ENCODE measurements around the gene HERPUD1.
"Not testable (repeated sequence)": the region's sequence is repeated elsewhere in the genome, so short reads cannot be mapped to it uniquely, and the experiment has no call there.

HERPUD1 gene

GRCh38 chr16:56964243-56965148, 32.6 kb downstream of the HERPUD1 start:
- peak; percentile 37 for DNase-seq

DNA sequence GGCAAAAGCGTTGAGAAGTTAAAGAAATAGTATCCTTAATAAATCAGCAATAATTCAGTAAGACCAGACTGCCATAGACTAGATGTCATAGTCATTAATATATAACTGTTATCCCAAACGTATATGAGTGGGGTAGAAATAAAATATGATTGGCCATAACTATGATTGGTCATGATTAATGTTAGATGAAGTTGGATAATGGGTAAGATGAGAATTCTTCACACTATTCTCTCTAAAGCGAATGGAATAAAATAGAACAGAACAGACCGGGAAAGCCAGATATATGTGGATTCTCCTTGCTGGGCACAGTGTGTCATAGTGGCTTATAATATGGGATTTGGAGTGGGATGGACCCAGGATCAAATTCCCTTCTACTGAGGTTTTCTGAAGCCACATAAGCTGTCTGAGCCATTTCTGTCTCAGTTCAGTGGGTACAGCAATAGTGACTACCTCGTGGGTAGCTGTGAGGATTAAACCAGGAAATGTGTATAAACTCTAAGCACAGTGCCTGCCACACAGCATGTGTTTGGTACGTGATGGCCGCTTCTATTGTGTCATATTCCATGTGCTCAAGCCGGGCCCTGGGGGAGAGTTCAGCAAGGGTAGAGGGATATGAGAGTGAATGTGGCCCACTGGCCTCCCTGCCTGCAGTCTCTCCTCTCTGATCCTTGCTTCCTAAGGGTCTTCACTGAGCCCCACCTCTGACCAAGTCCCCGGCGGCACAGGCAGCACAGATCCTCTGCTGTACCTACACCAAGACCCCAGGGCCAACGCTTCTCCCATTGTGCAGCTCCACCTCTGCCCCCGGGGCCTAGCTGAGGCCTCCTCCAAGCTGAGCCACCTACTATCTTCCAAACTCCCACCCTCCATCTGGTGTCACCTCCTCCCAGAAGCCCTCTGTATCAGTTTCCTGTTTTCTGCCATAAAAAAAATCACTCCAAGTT, 33.5 kb downstream of the HERPUD1 start:
- no peak for DNase-seq

GRCh38 chr16:56966093-56966475, 34.1 kb downstream of the HERPUD1 start:
- no peak for DNase-seq

DNA sequence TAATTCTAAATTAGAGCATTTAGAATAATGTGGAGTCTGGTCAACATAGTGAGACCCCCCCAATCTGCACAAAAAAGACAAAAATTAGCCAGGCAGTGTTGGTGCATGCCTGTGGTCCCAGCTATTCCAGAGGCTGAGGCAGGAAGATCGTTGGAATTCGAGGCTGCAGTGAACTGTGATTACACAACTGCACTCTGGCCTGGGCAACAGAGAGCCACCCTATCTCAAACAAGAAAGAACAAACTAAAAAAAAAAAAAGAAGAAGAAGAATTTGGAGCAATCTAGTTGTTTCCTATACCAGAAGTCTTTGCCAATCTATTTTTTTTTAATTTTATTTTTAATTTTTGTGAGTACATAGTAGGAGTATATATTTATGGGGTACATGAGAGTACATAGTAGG, 35.8 kb downstream of the HERPUD1 start:
- no peak for DNase-seq

DNA sequence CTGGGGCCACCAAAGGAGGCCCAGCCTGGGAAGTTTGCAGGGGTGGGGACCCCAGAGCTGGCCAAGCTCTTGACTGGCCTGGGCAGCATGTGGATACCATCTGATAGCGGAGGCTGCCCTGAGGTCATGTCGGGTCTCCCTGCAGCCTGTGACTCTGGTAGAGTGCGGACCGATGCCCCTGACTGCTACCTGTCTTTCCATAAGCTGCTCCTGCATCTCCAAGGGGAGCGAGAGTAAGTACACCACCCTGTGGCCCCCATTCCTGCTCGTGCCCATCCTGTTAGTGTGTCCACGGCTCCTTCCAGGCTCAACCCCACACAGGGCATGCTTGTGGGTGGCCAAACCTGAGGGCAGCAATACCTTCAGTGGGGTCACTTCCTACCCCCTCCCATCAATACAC, 37.8 kb downstream of the HERPUD1 start:
- DNase-seq = no peak

DNA sequence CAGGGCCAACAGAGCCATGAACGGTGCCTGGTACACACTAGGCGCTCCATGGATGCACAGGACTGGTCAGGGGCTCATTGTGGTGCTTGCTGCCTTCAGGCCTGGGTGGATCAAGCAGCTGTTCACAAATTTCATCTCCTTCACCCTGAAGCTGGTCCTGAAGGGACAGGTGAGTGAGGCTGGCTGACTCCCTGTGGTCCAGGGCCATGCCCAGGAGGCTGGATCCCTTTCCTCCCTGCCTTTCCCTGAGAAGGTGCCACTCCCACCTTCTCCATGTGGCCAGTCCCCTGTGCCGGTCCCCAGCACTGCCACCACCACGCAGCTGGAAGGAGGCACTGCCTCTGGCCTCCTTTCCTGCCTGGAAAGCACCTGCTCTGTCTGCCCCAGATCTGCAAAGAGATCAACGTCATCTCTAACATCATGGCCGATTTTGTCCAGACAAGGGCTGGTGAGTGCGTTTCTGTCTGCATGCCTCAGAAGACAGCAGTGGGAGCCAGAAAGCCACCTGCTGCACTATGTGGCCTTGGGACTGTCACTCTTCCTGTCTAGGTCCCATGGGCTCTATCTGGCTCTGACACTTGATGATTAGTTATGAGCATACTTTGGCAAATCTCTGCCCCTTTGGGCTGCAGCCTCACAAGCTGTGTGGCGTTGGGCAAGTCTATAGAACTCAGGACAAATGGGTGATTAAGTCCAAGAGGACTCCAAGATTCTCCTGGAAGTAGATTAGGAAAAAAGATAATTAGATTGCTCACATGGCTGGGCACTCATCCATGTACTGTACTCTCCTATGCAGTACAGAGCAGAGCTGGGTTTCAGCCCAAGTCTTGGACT, 39.2 kb downstream of the HERPUD1 start:
- DNase-seq = no peak

GRCh38 chr16:56971768-56972043, 39.8 kb downstream of the HERPUD1 start:
- no peak for DNase-seq

DNA sequence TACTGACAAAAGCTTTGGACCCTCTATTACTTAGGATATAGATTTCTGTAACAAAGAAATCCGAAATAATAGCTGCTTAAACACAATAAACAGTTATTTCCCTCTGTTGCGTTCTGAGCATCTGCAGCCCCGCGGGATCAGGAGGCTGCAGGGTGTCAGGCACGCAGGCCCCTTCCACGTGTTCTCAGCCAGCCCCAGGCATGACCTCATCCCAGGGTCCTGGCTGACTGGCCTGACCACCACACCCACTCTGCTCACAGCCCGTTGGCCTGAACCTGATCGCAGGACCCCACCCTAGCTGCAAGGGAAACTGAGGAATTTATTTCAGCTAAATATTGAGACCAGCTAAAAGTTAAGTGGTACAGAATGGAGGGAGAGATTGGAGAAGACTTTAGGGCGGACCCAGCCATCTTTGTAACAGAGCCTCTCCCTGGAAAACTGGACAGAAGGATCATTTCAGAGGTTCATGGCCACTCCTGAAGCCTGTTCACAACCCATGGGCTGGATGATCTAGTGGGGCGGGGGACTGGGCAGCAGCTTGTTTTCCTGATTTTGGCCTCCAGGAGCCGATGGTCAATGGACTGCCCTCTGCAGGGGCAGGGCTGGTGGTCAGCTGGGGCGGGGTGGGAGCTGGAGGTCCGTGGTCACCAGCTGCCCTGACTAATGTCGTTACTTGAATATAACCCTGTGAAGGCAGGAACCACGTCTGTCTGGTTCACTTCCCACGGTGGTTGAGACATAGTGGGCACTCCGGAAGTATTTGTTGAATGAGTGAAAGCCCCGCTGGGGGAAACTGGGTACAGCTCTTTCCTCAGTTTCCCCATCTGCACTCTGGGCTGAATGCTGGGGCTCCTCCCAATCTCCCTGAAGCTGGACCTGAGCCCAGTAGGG, 40.7 kb downstream of the HERPUD1 start:
- no peak for DNase-seq

GRCh38 chr16:56973294-56973689, 41.4 kb downstream of the HERPUD1 start:
- no peak for DNase-seq

DNA sequence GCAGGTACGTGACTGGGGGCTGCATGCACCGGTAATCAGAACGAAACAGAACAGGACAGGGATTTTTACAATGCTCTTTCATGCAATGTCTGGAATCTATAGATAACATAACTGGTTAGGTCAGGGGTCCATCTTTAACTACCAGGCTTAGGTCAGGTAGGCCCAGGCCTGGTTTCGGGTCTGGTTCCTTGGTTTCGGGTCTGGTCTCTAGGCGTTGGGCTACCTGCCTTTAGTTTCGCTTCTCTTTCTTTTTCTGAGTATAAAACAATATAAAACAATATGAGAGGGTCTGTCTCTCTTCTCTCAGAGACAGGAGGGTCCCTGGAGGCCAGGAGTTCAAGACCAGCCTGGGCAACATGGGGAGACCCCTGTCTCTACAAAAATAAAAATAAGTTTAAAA, 42.0 kb downstream of the HERPUD1 start:
- DNase-seq = not testable (repeated sequence)

GRCh38 chr16:56974549-56975300, 42.8 kb downstream of the HERPUD1 start:
- DNase-seq = no peak

- no peak for DNase-seq
Measured at GRCh38 chr16:56975714-56976113, 43.8 kb downstream of the HERPUD1 start.

GRCh38 chr16:56977216-56977615, 45.3 kb downstream of the HERPUD1 start:
- DNase-seq = no peak

GRCh38 chr16:56977823-56978430, 46.0 kb downstream of the HERPUD1 start:
- DNase-seq = no peak

- no peak for DNase-seq
Measured at GRCh38 chr16:56980201-56980535, 48.2 kb downstream of the HERPUD1 start.

DNA sequence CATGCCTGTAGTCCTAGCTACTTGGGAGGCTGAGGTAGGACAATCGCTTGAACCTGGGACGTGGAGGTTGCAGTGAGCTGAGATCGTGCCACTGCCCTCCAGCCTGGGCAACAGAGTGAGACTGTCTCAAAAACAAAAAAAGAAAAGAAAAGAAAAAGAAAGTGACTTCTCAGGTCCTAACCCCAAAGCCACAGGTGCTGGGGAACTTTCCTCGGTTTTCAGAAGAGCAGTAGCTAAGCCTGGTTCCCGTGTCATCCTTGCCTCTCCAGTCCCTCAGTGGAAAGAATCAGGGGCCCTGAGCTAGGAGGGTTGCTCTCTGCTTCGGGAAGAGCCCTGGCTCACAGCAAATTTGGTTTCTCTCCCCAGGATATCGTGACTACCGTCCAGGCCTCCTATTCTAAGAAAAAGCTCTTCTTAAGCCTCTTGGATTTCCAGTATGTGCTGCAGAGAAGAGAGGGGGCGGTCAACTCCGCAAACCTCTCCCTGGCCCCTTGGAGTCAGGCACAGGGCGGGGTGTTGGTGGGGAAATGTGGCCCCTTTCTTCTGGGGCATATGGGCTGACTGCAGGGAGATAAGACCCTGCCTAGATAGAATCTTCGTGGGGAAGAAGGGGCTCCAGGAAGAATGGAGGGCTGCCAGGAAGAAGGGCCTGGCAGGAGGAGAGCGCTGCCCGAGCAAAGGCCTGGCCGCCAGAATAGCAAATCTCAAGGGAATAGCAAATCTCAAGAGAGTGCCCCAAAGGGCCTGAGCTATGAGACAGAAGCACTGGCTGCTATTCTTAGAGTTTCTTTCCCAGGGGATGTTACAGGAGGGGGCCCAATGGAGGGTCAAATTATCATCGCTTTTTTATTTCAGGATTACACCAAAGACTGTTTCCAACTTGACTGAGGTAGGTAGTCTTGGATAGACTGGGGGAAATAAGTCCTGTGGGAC, 49.1 kb downstream of the HERPUD1 start:
- no peak for DNase-seq

DNA sequence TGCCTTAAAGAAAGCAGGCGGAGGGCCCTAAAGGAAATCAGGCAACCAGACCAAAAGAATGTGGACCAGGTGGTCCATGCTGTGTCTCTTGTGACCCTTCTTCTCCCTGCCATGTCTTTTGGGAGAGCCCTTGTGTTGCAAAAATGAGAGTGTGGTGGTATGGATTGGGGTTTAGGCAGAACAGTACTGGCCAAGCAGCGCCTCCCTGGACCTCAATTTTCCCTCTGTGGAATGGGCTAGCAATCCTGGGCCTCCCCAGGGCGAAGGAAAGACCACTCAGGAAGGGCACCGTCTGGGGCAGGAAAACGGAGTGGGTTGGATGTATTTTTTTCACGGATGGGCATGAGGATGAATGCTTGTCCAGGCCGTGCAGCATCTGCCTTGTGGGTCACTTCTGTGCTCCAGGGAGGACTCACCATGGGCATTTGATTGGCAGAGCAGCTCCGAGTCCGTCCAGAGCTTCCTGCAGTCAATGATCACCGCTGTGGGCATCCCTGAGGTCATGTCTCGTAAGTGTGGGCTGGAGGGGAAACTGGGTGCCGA, 49.9 kb downstream of the HERPUD1 start:
- no peak for DNase-seq

DNA sequence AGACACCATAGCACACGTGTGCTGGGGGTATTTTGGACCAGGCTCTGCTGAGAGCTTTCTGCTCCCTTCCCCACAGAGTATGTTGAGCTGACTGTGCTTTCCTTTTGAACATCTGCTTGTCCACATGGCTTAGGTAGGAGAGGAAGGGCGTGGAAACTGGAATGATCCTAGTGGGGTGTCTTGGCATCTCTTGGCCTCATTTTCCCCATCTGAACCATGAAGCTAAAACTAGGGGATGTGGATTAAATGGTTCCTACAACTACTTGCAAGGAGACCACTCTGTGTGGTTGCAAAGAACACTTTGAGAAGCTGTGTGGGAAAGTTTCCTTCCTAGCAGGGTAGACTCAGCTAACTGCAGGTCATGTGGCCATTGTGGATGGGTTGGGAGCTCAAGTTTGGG, 50.8 kb downstream of the HERPUD1 start:
- no peak for DNase-seq

GRCh38 chr16:56983211-56983751, 51.3 kb downstream of the HERPUD1 start:
- DNase-seq = no peak

Data from NCI-H1092 treated with DMSO at 0.1 percent for 48 hours (cell line).